Fibroblast of the aortic adventitia (primary cell): ENCODE results near the gene DLST. TPM values are rescaled to one million over a fixed set of nuclear protein-coding genes. Genes with fewer than 3 reads are reported as not detected.

ENCODE experiments used
- DNase-seq: peaks from one replicate; pipeline ENCODE4 v3.0.0-alpha.2; 2010; ENCODE audit warnings: low read depth
- H3K4me3 ChIP-seq: 2 replicates; pipeline ENCODE4 v1.5.1; 2011; ENCODE audit warnings: low read depth, mild to moderate bottlenecking, control low read depth, low read length, moderate library complexity
- total RNA-seq: library from RNA; depleted of rRNA; stranded (reverse); fragments of >200 nt; gene quantifications from 2 replicates; pipeline ENCODE4 v1.2.3, GENCODE V29; 2012; ENCODE audit warnings: low replicate concordance
- TF ChIP-seq, protein P1 (sequence below): IDR thresholded peaks from 2 replicates; pipeline ENCODE4 v1.5.1; 2011; ENCODE audit warnings: mild to moderate bottlenecking, low read length, control low read depth, inconsistent platforms; ENCODE audit not compliant: insufficient read depth

The DLST gene
- total RNA-seq, 1 donor: 68.5 TPM

DNA sequence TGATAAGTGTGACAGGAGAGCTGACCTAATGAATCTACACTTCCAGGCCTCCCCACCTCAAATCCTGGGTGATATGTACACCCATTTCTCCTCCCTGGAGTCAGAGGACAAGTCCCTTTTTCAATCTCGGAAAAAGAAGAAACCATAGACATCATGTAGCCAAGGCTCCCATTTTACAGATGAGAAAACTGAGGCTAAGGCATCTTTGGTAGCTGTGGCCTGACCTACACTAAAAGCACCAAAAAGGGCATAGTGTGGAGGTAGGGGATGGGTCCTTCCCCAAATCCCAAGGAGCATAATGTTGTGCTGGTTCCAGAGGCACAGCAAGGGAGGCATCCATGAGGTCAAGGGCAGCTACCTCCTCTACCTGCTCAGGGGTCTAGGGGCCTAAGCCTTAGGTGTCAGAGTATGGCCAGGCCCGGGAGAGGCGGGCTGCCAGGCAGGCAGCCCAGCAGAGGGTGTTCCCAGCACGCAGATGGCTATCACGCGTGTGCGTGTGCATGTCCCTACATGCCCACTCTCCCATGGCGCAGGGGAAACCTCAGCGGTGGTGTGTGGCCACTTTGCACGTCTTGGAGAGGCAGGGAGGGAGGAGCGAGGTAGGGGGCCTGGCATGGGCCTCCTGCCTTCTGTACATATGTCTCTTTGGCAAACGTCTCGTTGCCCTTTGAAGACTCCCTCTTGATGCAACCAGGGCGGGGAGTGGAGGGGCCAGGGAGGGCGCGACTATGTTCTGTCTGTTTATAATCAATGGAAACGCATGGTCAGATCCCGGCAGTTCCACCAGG is 71.2 kb downstream of the DLST start:
- H3K4me3 ChIP-seq: no peak overlapping the region
- TF ChIP-seq, protein P1, sequence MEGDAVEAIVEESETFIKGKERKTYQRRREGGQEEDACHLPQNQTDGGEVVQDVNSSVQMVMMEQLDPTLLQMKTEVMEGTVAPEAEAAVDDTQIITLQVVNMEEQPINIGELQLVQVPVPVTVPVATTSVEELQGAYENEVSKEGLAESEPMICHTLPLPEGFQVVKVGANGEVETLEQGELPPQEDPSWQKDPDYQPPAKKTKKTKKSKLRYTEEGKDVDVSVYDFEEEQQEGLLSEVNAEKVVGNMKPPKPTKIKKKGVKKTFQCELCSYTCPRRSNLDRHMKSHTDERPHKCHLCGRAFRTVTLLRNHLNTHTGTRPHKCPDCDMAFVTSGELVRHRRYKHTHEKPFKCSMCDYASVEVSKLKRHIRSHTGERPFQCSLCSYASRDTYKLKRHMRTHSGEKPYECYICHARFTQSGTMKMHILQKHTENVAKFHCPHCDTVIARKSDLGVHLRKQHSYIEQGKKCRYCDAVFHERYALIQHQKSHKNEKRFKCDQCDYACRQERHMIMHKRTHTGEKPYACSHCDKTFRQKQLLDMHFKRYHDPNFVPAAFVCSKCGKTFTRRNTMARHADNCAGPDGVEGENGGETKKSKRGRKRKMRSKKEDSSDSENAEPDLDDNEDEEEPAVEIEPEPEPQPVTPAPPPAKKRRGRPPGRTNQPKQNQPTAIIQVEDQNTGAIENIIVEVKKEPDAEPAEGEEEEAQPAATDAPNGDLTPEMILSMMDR: no peak
- DNase-seq: no peak

Other genes with a start within 250 kb of the DLST start
- gene AREL1, start 168.8 kb upstream of the DLST start, total RNA-seq: 21.8 and 27.1 TPM in 2 replicates
- gene FCF1, start 168.8 kb upstream of the DLST start, total RNA-seq: 52.2 and 52.3 TPM in 2 replicates
- 39.7 and 57.2 TPM in 2 replicates for gene YLPM1, start 118.6 kb upstream of the DLST start, total RNA-seq
- gene PROX2, start 5.8 kb upstream of the DLST start, total RNA-seq: not detected in 2 replicates
- 0.09 and 1.6 TPM in 2 replicates for gene RPS6KL1, start 41.3 kb downstream of the DLST start, total RNA-seq
- gene PGF, start 73.7 kb downstream of the DLST start, total RNA-seq: 0.36 and 2.1 TPM in 2 replicates
- gene EIF2B2, start 121.0 kb downstream of the DLST start, total RNA-seq: 16.4 and 34.2 TPM in 2 replicates
- gene MLH3, start 169.6 kb downstream of the DLST start, total RNA-seq: 27.2 and 32.5 TPM in 2 replicates
- gene ACYP1, start 182.1 kb downstream of the DLST start, total RNA-seq: 18.3 TPM in 1 of 2 replicates, not detected in the other
- 0.90 and 1.6 TPM in 2 replicates for gene ZC2HC1C, start 187.7 kb downstream of the DLST start, total RNA-seq
- 51.3 and 80.8 TPM in 2 replicates for gene NEK9, start 245.1 kb downstream of the DLST start, total RNA-seq